GM21825 (cell line): ENCODE results near the gene PAQR5.
"Not testable (repeated sequence)": the region's sequence is repeated elsewhere in the genome, so short reads cannot be mapped to it uniquely, and the experiment has no call there.

Experiments used
- ATAC-seq: cut with Tn5 transposase; IDR thresholded peaks from one replicate; pipeline ENCODE4 v1.9.1; 2021; ENCODE audit warnings: mild to moderate bottlenecking, moderate library complexity; ENCODE audit not compliant: unreplicated experiment

PAQR5 gene

GRCh38 chr15:69292826-69293420 is 5.8 kb upstream of the PAQR5 start:
- ATAC-seq, result no peak

DNA sequence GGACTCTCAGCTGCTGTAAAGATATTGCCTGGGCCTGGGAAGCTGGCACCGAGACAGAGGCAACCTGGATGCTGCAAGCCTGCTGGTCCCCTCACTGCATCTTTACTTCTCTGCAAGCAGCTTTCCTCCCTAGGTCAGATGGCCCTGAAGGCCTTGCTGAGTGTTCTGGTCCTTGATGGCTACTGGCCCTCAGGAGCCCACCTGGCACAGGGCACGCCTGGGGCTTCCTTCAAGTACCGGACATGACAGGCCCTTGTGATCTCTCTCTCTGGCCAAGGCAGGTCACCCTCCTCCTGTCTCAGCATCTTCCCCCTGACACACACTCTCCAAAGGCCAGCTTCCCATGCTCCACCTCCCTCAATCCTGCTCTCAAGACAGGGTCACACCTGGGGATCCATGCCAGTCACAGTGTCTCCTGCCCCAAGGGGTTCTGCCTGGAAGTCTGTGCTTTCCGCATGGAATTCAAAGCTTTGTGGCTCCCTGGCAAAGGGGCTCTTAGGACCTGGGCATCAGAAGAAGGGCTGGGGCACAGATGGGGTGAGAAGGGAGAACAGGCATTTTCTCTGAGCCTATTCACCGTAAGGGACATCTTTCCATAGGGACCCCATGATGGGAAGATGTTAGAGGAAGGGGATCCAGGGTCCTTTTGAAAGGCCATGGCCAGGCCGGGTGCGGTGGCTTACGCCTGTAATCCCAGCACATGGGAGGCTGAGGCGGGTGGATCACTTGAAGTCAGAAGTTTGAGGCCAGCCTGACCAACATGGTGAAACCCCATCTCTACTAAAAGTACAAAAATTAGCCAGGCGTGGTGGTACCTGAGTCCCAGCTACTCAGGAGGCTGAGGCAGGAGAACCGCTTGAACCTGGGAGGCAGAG is 4.7 kb upstream of the PAQR5 start:
- ATAC-seq, result no peak

DNA sequence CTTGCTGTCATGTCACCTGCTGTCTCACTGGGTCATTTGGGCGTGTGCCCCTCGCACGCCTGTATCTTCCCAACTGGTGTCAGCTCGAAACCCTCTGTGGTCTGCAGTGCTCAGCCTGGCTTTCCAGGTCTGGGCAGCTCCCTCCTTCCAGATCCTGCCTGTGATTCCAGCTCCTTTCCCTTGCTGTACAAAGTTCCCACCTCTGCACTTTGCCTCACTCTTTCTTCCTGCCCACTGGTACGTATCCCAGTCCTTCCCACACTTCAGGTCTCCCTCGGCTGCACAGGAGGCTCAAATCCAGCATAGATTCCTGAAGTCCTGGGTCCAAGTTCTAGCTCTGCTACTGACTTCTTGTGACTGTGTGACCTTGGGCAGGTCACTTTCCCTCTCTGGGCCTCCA is 2.1 kb upstream of the PAQR5 start:
- ATAC-seq, result no peak

DNA sequence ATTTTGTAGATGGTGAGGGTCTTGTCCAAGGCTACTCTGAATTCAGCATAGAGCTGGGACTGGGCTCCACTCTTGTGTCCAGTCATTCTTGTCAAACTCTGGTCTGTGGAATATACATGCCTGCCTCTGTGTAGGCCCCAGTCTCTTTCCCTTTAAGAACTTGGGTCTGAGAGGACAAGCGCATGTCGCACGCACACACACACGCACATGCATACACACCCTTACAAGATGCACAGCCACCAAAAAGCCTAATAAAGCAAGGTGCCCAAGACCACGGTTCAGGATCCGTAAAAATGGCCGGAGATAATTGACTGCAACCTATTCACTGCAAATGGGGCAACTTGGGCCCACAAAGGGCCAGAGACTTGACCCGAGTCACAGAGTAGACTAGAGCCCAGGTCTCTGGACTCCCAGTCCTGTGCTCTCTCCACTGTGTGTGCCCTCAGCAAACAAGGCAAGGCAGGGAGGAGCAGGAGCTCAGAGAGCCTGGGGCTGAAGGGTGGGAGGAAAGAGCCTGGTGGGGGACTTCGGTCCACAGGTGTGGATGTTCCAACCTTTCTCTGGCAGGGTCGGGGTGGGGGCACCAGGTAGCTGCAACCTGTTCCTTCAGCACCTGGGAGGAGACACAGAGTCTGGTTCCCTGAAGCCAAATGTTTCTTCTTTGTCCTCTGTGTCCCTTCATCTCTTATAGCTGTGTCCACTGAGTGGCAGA is 914 bp upstream of the PAQR5 start:
- ATAC-seq, result no peak

GRCh38 chr15:69298354-69298696 is 387 bp upstream of the PAQR5 start:
- ATAC-seq, result no peak

- no peak for ATAC-seq
Measured at GRCh38 chr15:69299451-69299886, 757 bp downstream of the PAQR5 start.

DNA sequence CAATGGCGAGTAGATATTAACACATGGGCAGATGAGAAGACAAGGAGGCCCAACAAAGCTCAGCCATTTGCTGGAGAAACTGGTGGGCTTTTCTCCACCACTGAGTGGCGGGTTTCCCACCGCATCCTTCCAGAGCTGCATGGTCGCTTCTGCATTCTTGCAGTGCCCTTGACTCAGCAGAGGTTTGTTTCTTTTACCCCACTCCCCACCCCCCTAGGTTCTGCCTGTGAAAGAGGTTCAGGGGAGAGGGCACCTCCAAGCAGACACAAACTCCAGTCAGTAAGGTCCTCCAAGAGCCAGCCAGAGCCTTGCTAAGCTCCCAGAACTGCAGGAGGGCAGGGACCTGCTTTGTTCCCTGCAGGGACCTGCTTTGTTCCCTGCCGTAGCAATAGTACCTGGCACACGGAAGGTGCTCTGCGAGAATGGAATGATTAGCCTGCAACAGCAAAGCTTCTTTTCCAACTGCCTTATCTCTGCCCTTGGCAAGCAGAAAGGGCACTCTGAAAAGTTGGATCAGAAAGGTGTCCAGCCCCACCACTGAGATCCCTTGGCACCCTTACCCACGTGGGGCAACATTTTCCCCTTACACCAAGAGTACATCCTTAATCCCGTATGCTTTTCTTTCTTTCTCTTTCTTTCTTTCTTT is 1.4 kb downstream of the PAQR5 start:
- ATAC-seq, result no peak

GRCh38 chr15:69301101-69301500 is 2.4 kb downstream of the PAQR5 start:
- ATAC-seq, result not testable (repeated sequence)

GRCh38 chr15:69302087-69302486 is 3.4 kb downstream of the PAQR5 start:
- ATAC-seq, result not testable (repeated sequence)

GRCh38 chr15:69302929-69303328 is 4.2 kb downstream of the PAQR5 start:
- ATAC-seq, result no peak

DNA sequence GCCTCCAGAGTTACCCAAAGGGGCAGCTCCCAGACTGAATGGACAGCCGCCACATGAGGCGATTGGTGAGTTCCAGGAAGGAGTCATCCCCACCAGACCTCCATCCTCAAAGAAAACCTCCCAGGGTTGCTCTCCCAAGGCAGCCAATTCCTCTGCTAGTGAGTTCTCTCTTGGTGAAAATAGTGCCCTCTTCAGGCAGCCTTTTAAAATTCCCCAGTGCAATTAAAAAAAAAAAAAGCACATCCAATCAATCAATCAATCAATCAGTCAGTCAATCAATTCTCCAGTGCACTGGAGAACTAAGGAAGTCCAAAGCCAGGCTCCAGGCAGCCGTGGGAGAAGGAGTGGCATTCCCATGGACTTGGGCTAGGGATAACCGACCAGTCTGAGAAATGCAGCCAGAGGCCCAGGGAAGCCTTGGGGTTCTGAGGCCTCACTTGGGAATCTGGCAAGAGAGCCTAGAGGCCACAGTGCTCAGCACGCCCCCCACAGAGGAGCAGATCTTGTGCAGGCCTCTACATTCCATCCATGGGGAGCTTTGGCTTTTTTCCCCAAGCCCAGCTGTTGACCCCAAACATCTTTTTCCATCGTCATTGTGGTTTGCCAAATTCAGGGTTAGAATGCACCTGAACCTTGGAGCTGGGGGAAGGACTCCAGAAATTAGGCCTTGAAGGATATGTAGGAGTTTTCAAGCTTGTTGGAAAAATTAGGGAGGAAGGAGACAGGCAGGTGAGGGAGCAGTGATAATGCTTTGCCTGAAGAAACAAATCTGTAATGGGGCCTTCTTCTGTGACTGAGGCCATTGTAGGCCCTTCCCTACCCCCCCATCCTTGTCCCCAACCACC is 4.8 kb downstream of the PAQR5 start:
- no peak for ATAC-seq

DNA sequence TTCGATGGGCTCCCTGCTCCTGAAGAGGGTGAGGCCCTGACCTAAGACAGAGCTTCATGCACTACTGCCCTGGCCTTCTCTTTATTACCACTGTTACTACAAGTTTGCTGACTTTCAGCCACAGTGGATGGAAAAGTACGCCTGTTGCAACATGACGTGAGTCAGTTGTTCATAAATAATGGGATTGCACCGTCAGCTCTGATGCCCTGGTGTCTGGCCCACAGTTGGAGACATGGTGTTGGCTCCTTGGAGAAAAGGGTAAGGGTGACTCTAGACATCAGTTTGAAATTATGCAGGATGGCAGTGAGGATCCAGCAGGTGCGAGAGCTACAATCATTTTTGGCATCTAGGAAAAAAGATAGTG is 5.5 kb downstream of the PAQR5 start:
- ATAC-seq, result no peak

- no peak for ATAC-seq
Measured at GRCh38 chr15:69305204-69305931, 6.7 kb downstream of the PAQR5 start.

- no peak for ATAC-seq
Measured at GRCh38 chr15:69305933-69306568, 7.3 kb downstream of the PAQR5 start.

GRCh38 chr15:69307939-69308338 is 9.2 kb downstream of the PAQR5 start:
- no peak for ATAC-seq

DNA sequence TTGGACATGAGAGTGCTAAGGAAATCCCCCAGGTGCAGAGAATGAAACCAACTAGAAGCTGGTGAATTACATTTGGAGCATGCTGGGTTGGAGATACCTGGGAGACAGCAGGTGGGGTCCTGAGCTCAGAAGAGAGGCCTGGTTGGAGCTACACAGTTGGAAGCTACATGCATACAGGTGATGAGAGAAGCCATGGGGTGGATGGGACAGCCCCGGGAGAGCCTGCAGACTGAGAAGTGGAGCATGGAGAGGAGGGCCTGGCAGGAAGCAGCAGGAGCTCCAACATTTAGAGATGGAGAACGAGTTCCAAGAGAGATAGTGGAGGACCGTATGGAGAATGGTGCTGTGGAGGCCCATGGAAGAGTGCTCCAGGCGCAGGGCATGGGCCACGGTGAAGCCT is 10.2 kb downstream of the PAQR5 start:
- no peak for ATAC-seq

DNA sequence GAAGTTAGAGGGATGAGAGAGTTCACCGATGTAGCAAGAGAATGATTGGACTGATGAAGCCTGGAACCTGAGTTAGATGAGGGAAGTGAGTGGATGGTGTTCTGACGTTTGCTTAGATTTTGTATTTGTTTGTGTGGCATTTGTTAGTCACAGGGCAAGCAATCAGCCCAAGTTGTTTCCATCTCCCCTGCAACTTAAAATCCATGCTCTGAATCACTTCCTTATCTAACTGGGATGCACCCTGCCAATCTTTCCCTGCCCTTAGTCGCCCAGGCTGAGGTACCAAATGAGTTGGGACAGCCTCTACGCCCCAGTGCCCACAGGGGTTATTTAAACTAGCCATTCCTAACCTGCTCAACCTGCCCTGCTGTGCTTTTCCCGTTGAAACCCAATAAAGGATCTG is 12.6 kb downstream of the PAQR5 start:
- ATAC-seq, result no peak

- no peak for ATAC-seq
Measured at GRCh38 chr15:69313432-69314000, 14.8 kb downstream of the PAQR5 start.

DNA sequence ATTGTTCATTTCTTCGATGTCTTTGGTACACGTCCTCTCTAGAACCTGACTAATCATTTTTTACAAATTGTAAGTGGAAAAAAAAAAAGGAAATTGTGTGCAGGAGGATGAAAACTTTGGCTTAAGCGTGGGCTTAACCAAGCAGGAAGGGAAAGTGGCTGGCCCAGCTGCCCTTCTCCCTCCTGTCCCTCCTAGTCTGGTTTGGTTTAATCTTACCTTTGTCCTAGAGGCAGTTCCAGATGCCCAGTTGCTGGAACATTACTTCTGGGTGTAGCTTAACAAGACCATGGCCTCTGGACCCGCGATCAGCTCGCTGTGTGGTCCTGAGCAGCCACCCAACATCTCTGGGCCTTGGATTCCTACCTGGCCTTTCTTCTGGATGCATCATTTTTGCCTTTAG is 15.4 kb downstream of the PAQR5 start:
- ATAC-seq, result no peak
